ENCODE results near the gene BRINP2. TPM values are rescaled to one million over a fixed set of nuclear protein-coding genes. Genes with fewer than 3 reads are reported as not detected.

The BRINP2 gene
- 0.31 TPM for total RNA-seq

- peak; percentile 67 for DNase-seq
Measured at GRCh38 chr1:177170756-177171535, at the start of gene BRINP2. Gene BRINP2 (plus strand): TSS chr1:177170958. CDS start chr1:177229877, 58,919 bp downstream.

DNA sequence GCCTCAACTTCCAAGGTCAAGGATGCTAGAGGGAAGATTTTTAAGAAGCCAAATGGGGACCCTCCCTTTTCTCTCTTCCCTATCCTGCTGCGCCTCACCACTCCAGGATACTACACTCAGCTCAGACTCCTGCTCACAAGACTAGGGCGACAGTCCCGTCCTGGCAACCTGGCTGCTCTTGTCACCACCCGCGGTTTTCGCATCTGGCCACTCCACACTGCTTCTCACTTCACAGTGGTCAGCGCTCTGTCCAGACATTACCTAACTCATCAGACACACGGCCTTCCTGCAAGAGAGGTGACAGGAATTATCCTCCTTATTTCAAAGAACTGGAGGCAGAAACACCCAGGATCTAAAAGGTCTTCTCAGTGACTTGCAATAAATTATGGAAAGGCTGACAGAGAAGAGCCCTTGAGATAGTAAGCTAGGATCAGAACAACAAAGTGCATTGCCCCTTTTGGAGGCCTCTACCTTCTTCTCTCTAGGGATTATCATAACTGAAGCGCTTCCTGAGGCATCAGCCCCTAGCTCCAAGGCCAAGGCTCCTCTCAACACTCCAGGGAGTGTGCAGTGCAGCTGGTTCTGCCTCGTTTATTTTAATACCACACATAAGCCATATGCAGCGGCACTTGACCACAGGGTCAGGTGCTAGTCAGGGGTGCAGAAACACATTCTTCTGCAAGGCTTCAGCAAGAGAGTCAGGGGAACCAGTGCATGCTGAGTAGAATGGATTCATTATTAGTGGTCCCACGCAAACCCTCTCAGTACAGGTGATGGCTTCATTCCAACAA is 48.1 kb upstream of the BRINP2 start:
- DNase-seq: peak; percentile 4

GRCh38 chr1:177124577-177125278 is 46.0 kb upstream of the BRINP2 start:
- DNase-seq: no peak

DNA sequence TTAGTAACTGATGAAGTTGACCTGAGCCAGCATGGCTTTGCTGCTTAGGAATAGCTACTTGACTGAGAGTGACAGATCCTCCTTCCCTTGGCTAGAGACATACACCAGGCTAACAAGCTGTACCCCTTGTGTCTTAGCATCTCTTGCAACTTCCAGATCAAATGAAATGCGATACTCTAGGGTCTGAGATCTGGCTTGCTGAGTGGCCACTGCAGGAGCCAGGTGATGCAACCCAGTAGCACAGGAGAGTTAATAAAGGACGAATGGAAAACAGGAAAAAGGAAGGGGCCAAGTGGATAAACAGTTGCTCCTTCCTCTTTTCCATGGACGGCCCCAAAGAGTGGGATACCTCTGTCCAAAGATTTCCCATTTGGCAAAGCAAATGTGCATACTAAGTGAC is 44.5 kb upstream of the BRINP2 start:
- no peak for DNase-seq

- no peak for DNase-seq
Measured at GRCh38 chr1:177128665-177129281, 42.0 kb upstream of the BRINP2 start.

DNA sequence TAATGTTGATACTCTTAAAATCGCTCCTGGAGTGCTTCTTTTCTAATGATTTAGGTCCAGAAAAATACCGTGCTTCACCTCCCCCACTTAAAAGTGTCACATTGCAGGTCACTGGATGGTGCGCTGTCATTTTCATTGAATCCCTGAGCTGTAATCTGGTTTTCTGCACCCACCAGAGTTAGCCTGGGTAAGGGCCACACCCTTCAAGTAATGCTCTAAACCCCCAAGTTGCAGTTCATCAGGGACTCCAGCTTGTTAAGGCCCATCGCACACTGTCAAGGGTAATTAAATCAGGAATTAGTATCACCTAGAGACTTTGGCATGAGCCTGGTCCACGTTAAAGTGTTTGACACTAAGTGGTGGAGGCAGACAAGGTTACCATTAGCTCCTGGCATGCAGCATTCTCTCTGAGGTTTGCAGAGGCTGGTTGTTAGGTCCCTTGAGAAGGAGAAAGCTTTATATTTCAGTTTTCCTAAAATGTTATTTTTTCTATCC is 40.3 kb upstream of the BRINP2 start:
- DNase-seq: no peak

- DNase-seq: no peak
Measured at GRCh38 chr1:177131723-177132122, 39.0 kb upstream of the BRINP2 start.

DNA sequence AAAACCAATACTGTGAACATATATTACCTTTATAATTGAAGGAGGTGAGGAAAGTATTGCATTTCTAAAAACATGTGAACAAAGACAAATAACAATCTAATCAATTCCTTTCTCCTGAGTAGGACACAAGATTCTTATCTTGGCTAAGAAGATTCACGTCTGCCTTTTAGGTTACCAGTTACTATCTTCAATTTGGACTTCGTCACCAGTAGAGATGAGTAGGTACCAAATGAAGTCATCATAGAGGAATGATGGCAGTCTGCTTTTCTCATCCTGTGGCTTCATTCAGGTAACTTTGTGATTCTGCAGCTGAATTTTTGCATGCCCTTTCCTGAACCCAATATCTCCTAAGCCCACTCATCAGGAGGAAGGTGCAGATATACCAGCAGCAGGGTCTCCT is 38.6 kb upstream of the BRINP2 start:
- no peak for DNase-seq

DNA sequence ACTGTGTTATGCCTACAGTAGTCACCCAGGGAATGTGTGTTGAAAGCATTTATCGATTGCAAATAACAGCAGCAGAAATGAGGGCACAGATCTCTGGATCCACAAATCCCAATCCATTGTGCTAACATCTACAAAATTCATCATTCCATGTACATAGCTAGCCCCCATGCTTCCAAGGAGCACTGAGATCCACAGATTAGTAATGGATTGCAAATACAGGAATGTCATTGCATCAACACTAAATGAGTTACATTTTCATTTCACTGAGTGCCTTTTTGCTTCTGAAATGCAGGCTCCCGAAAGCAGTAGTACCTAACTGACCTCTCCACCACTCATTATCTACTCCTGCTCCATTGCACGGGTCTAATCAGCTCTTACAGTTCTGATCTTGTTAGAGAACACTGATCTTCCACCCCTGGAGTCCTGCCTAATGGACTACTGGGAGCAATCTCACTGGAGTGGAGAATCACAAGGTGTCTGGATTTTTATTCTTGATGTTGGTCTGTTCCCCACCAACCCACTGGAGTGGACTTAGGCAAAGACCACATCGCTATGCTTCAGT is 36.7 kb upstream of the BRINP2 start:
- DNase-seq: no peak

- DNase-seq: no peak
Measured at GRCh38 chr1:177135250-177135649, 35.5 kb upstream of the BRINP2 start.

DNA sequence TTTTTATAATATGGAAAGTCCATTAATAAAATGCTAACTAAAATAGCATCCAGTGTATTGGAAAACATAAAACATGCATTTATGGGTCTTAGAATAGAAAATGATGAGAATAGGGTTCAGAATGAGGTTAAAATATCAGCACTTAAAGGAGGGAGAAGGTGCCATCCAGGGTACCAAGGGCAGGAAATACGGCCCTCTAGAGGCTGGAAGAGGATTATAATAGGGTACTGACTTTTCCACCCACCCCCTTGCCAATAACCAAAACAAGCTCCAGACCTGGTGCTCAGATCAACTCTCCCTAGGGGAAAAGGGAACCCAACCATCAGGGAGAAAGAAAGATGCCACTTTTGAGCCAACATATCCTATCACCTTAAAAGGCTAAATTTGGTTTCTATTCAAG is 32.9 kb upstream of the BRINP2 start:
- no peak for DNase-seq

- DNase-seq: no peak
Measured at GRCh38 chr1:177138347-177138746, 32.4 kb upstream of the BRINP2 start.

GRCh38 chr1:177142010-177142409 is 28.7 kb upstream of the BRINP2 start:
- no peak for DNase-seq

GRCh38 chr1:177142791-177143271 is 27.9 kb upstream of the BRINP2 start:
- DNase-seq: no peak

- peak; percentile 16 for DNase-seq
Measured at GRCh38 chr1:177145106-177146070, 25.4 kb upstream of the BRINP2 start.

- no peak for DNase-seq
Measured at GRCh38 chr1:177146499-177146898, 24.3 kb upstream of the BRINP2 start.

DNA sequence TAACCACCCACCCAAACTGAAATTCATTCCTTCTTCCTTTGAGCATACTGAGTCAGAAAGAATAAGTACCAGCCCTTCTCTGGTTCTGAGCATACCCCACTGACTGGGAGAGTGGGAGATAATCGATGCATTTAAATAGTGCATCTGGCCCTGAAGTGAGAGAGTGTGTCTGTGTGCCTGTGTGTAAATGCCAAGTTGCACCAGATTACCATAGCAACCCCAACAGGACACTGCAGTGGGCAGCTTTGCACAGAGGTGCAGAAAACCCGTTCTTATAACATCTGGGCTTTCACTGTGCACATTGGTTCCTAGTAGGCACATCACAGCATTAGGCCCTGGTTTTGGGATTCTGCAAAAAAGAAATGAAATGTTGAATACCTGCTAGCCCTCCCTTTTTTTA is 8.5 kb upstream of the BRINP2 start:
- no peak for DNase-seq

GRCh38 chr1:177163844-177164379 is 6.8 kb upstream of the BRINP2 start:
- no peak for DNase-seq

DNA sequence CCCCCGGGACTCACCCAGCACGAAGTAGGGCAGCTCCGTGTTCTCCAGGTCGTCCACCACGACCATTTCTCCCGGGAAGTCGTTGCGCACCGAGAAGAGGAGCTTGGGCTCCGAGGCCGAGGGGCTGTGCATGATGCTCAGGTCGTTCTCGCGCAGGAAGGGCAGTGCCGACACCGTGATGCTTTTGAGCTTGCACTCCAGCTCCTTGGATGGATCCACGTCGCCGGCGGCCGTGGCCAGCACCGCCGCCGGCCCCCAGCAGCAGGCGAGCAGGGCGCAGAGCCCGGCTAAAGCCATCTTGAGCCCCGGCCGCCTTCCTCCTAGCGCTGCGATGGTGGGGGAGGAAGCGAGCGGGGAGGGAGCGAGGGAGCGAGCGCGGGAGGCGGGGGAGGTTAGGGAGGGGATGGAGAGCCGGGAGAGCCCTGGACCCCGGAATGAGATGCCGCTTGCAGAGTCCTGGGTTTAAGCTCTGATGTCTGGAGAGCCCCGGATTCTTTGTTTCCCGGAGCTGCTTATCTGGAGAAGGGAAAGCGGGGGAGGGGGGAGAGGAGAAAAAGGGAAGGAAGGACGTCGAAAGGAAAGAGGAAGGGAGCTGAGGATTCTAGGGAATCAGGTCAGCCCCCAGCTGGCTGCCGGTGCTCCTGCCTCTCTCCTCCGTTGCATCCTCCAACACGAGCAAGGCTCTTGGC is 6.2 kb upstream of the BRINP2 start, which contains the start of gene ASTN1:
TSS of gene ASTN1 (minus strand) at position 333 of the 689 bp plus-strand sequence. CDS start at position 297, 36 bp downstream.
- DNase-seq: peak; percentile 22

- no peak for DNase-seq
Measured at GRCh38 chr1:177165069-177165439, 5.7 kb upstream of the BRINP2 start.
